GM10248 (cell line): Measurements from ENCODE around the gene PIP5KL1.

Experiments
- CTCF ChIA-PET: fragments of 300-600 bp; sonication (Branson Sonifier 250); formaldehyde crosslinking; extraction: SDS; loops from one replicate; lab custom pipeline; 2021; ENCODE audit warnings: antibody characterized with exemption; lab: Yijun Ruan, JAX
- POLR2A ChIA-PET: fragments of 350-650 bp; sonication (Branson Sonifier 250); formaldehyde crosslinking; extraction: SDS; loops from one replicate; lab custom pipeline; 2020; ENCODE audit warnings: antibody characterized with exemption; lab: Yijun Ruan, JAX
- DNase-seq: peaks from one replicate; pipeline ENCODE4 v3.0.0; 2012; ENCODE audit errors: extremely low spot score
- TF ChIP-seq, protein P1 (sequence below): IDR thresholded peaks from 2 replicates; pipeline ENCODE4 v1.5.1; 2012; ENCODE audit warnings: mild to moderate bottlenecking, low read depth; ENCODE audit errors: extremely low read depth, missing control alignments, control extremely low read depth

PIP5KL1 gene

DNA sequence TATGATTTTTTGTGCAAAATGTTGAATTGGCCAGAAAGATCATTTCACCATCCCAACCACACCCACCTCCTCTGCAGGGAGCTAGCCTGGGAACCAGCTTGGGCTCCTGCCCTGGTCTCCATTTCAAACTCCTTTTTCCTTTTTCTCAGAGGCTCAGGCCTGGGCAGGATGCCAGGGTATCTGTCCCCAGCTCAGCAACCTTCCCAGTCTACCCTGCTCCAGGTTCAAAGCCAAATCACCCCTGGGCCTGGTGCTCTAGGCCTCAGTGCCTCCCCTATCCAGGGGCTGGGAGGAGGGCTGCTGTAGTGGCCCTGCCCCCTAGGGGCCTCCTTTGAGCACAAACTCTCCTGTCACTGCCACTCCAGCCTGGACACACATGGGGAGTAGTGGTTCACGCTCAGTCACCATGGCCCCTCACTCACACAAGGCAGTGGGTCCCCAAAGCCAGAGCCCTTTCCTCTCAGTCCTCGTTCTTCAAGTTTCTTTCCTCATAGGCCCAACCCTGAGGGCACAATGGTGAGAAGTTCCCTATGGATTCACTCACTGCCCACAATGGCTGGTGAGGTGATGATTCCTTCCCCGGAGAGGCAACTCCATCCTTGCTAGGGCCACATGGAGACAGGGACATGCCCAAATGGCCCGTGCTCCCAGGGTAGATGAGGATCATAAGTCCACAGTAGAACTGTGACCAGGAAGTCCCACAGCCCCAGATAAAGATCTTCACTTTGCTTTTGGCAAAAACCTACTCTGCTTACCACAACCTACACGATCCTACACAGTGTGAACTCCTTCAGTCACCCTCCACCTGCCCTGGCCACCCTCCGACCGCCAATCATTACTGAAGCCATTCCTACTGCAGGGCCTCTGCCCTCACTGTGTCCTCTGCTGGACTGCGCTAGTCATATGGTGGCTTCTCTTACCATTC is 12.1 kb downstream of the PIP5KL1 start:
- TF ChIP-seq, protein P1, sequence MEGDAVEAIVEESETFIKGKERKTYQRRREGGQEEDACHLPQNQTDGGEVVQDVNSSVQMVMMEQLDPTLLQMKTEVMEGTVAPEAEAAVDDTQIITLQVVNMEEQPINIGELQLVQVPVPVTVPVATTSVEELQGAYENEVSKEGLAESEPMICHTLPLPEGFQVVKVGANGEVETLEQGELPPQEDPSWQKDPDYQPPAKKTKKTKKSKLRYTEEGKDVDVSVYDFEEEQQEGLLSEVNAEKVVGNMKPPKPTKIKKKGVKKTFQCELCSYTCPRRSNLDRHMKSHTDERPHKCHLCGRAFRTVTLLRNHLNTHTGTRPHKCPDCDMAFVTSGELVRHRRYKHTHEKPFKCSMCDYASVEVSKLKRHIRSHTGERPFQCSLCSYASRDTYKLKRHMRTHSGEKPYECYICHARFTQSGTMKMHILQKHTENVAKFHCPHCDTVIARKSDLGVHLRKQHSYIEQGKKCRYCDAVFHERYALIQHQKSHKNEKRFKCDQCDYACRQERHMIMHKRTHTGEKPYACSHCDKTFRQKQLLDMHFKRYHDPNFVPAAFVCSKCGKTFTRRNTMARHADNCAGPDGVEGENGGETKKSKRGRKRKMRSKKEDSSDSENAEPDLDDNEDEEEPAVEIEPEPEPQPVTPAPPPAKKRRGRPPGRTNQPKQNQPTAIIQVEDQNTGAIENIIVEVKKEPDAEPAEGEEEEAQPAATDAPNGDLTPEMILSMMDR = peak; percentile 41
- ChIA-PET CTCF (interaction anchor here (0.9 to 4.1 kb wide), 9 partner anchors 12 to 703 kb away, joined by 3 to 25 read pairs (median 4); partner anchors contain the start of gene TOR2A), POLR2A (interaction anchor here (0.5 to 0.7 kb wide), 2 partner anchors 18 to 137 kb away, joined by 3 to 4 read pairs; no protein-coding TSS in a partner anchor)
- DNase-seq = no peak

DNA sequence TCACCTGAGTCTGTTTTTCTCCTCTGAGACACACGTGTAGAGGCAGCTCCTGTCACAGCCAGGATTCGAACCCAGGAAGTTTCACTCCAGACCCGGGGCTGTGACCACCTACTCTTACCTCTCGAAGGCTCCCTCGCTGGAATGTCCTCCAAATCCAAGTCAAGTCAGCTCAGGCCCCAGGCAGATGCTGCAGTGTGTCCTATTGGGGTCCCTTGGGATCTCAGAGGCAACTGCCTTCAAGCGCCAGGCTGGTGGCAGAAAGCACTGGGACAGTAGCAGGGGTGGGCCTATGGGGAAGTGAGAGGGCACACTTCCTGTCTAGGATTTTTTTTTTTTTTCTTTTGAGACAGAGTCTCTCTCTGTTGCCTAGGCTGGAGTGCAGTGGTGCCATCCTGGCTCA is 13.0 kb downstream of the PIP5KL1 start:
- no peak for DNase-seq
- ChIA-PET CTCF (interaction anchor here (0.9 to 4.1 kb wide), 9 partner anchors 10 to 183 kb away, joined by 3 to 25 read pairs (median 3); partner anchors contain the start of genes ENG and TOR2A), POLR2A (interaction anchor here (0.5 to 2.1 kb wide), 7 partner anchors 12 to 183 kb away, joined by 3 to 9 read pairs (median 3); partner anchors contain the start of genes CDK9 and TOR2A)
- TF ChIP-seq, protein P1 = no peak

DNA sequence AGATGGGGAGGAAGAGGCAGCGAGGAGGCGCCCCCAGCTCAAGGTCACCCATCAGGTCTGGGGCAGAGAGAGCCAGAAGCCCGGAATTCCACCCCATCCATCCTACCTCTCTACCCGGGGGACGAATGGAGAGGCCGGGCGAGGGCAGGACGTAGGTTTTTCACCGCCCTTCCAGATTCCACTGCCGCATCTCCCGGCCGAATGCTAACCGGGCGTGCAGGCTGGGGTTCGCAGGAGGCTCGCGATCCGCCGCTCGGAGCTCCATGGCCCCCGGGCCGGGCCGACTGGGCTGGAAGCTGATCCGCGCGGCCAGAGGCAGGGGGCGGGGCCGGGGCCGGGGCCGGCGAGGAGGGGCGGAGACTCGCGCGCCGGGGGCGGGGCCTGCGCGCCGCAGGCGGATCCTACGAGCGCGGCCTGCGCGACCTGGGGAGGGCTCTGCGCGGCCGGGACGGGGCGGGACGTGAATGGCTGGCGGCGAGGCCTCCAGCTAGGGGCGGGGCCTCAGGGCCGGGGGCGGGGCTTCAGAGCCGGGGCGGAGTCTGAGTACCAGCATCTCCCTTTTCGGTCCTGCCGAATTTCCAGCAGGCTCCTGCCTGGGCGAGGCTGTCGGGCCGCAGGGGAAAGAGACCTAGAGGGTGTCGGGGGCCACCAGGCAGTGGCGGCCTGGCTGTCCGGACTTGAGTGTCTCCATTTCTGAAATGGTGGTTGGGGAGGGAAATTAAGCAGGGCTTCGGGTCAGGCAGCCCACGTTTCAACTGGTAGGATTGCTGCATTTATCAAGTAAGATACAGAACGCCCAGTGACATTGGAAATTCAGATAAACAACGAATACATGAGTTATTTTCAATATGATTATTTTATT is 13.6 kb downstream of the PIP5KL1 start, which contains the start of gene ST6GALNAC4:
ST6GALNAC4 (minus strand) TSS at position 322 of the 862 bp plus-strand sequence. CDS start 622 bp downstream, outside the sequence.
- ChIA-PET POLR2A (interaction anchor here (0.6 to 2.1 kb wide), 17 partner anchors 8 to 182 kb away, joined by 3 to 9 read pairs (median 3); partner anchors contain the start of genes CDK9 and TOR2A), CTCF (interaction anchor here (0.9 to 4.1 kb wide), 11 partner anchors 9 to 182 kb away, joined by 3 to 25 read pairs (median 3); partner anchors contain the start of genes ENG, ST6GALNAC6 and TOR2A)

DNA sequence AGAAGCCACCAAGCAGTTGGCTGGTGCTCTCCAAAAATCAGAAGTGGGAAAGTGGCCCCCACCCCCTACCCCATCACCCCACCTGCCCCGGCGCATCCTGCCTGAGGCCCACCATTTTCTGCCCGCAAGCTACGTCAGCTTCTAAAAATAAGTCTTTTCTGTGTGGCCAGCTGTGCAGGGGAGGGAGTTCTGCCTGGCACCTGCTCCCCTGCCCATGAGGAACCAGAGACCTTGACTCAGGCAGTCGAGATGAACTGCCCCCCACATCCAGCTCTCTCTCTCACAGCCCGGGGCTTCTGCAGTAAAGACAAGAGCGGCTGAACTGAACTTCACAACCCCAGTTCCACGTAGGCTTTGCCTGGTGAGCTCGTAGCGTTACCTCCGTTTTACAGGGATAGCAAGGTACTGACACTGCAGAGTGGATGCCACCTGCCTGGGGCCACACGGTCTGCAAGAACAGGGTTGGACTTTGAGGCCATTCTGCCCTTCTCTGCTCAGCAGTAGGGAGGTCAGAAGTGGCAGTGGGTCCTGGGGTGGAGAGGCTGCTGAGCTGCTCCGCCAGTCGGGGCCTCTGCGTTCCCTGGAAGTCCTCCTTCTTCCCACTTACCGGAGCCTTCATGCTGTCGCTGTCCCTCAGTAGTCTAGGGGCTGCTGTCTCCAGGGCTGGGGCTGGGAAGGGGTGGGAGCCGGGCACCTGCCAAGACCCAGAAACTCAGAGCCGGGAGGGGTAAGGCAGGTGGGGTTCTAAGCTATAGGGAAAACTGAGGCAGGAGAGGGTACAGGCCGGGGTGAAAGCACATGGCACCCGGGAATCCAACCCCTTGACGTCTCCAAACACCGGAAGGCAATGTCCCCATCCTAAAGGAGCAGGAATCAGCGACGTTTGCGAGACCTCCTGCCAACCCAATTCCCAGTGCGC is 14.5 kb downstream of the PIP5KL1 start:
- TF ChIP-seq, protein P1 = no peak
- ChIA-PET CTCF (interaction anchor here (1.0 to 4.1 kb wide), 13 partner anchors 10 to 326 kb away, joined by 3 to 25 read pairs (median 4); partner anchors contain the start of genes DPM2, ENG, ST6GALNAC6 and TOR2A), POLR2A (interaction anchor here (0.6 to 2.1 kb wide), 18 partner anchors 9 to 181 kb away, joined by 3 to 9 read pairs (median 4); partner anchors contain the start of genes CDK9 and TOR2A)
- DNase-seq = peak; percentile 48

More for the DNA sequence above, 13.6 kb downstream of the PIP5KL1 start, which contains the start of gene ST6GALNAC4:
- TF ChIP-seq, protein P1 = no peak
- DNase-seq = peak; percentile 99

DNA sequence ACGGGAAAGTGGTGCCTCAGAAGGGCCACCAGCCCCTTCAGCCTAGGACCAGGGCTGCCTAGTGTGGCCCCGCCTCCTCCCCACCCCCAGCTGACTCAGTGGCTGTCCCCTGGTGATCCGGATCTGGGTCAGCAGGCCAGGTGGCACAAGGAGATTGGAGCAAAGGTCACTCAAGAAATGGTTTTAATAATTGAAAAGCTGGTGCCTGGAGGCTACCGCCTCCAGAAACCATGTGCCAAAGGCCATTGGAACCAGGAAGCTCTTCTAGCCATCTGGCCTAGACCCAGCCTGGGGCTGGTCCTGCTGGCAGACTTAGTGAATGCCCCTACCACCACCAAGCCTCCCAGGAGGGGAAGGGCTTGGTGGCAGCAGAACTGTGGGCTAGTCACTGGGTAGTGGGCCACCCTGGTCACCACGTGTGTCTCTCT is 15.2 kb downstream of the PIP5KL1 start:
- ChIA-PET POLR2A (interaction anchor here (0.5 to 2.1 kb wide), 5 partner anchors 8 to 130 kb away, joined by 3 to 9 read pairs (median 3); partner anchors contain the start of gene CDK9), CTCF (interaction anchor here (1.0 to 4.1 kb wide), 7 partner anchors 9 to 325 kb away, joined by 3 to 25 read pairs (median 4); partner anchors contain the start of genes DPM2 and TOR2A)
- TF ChIP-seq, protein P1 = no peak
- no peak for DNase-seq
